ENCODE data around the gene SMS. TPM values are rescaled to one million over a fixed set of nuclear protein-coding genes. Genes with fewer than 3 reads are reported as not detected.

SMS gene
- total and polyA plus RNA-seq, 2 experiments from 2014 or later = 185 to 274 TPM

DNA sequence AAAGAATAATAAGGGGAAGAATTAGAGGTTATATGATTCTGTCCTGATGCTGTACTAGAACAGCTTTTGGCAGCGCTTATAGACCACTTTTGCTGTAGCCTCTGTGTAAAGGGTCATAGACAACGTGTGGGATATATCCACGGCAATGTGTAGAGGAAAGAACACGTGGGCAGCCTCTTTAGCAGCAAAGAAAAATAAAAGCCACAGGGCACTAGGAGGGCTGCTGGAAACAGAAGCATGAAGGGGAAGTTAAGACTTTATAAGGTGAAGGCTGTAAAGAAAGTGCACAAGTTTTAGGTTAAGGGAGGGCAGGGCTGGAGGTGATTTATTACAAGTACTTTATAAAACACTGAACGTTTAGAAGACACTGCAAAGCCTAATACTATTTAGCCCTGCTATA is 71.5 kb downstream of the SMS start (continued):
- TF ChIP-seq STAT1 (IDR thresholded peaks at IDR 0.05; ENCODE audit: unreplicated experiment) (no peak), ZNF114 (CRISPR knock-in tag; IDR thresholded peaks at IDR 0.05) (no peak)
- TF ChIP-seq, protein P1, sequence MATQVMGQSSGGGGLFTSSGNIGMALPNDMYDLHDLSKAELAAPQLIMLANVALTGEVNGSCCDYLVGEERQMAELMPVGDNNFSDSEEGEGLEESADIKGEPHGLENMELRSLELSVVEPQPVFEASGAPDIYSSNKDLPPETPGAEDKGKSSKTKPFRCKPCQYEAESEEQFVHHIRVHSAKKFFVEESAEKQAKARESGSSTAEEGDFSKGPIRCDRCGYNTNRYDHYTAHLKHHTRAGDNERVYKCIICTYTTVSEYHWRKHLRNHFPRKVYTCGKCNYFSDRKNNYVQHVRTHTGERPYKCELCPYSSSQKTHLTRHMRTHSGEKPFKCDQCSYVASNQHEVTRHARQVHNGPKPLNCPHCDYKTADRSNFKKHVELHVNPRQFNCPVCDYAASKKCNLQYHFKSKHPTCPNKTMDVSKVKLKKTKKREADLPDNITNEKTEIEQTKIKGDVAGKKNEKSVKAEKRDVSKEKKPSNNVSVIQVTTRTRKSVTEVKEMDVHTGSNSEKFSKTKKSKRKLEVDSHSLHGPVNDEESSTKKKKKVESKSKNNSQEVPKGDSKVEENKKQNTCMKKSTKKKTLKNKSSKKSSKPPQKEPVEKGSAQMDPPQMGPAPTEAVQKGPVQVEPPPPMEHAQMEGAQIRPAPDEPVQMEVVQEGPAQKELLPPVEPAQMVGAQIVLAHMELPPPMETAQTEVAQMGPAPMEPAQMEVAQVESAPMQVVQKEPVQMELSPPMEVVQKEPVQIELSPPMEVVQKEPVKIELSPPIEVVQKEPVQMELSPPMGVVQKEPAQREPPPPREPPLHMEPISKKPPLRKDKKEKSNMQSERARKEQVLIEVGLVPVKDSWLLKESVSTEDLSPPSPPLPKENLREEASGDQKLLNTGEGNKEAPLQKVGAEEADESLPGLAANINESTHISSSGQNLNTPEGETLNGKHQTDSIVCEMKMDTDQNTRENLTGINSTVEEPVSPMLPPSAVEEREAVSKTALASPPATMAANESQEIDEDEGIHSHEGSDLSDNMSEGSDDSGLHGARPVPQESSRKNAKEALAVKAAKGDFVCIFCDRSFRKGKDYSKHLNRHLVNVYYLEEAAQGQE (IDR thresholded peaks at IDR 0.05; ENCODE audit: unreplicated experiment) = no peak

DNA sequence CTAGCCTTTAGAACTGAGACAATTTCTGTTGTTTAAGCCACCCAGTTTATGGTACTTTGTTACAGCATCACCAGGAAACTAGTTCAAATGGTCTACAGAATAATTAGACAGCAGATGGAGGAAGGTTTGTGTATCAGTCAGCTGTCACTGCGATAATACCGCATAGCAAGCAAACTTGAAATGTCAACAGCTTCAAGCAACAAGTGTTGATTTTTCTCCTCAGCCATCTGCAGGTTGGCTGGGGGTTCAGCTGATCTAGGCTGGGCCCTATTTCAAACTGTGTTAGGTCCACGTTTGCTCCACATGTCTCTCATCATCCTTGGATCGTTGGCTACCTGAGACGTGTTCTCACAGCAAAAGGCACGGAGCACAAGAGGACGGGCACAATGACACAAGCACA is 72.4 kb downstream of the SMS start:
- Mint-ChIP-seq H3K9me3 (peaks cover 7% of the 10 kb centered on the region; the same call in 2 of the 3 replicates), H3K4me3 (no peak overlapping the region), H3K27ac (no peak overlapping the region), H3K36me3 (ENCODE audit: low read depth) (peaks cover 3% of the 10 kb centered on the region; the same call in 2 of the 3 replicates), H3K4me1 (no peaks in the 10 kb centered on the region), H3K27me3 (ENCODE audit: insufficient read depth, low read depth, poor library complexity) (peaks cover 2% of the 10 kb centered on the region)
- no peaks in the 10 kb centered on the region for H3K9me2 ChIP-seq (ENCODE audit: insufficient read depth)
- H4K20me1 ChIP-seq (replicated peaks; ENCODE audit: insufficient read depth) = no peaks in the 10 kb centered on the region
- H3K4me3 ChIP-seq = no peak overlapping the region
- H3K4me1 ChIP-seq (ENCODE audit: insufficient read depth) = no peaks in the 10 kb centered on the region
- H3K36me3 ChIP-seq (ENCODE audit: insufficient read depth) = no peaks in the 10 kb centered on the region
- DNase-seq (ENCODE audit: low spot score) (no peak), ATAC-seq (no peak)
- H3K27ac ChIP-seq (ENCODE audit: low read depth) = no peak overlapping the region
- H3F3A ChIP-seq (replicated peaks; ENCODE audit: low read depth) = no peaks in the 10 kb centered on the region
- no peaks in the 10 kb centered on the region for H3K79me2 ChIP-seq (replicated peaks; ENCODE audit: insufficient read depth)
- no peak overlapping the region for H2AFZ ChIP-seq
- no peak overlapping the region for H3K4me2 ChIP-seq
- H3K27me3 ChIP-seq (ENCODE audit: insufficient read depth) = no peaks in the 10 kb centered on the region
- TF ChIP-seq ZNF331 (CRISPR knock-in tag; IDR thresholded peaks at IDR 0.05; ENCODE audit: low read depth) = no peak
- TF ChIP-seq, protein P2, sequence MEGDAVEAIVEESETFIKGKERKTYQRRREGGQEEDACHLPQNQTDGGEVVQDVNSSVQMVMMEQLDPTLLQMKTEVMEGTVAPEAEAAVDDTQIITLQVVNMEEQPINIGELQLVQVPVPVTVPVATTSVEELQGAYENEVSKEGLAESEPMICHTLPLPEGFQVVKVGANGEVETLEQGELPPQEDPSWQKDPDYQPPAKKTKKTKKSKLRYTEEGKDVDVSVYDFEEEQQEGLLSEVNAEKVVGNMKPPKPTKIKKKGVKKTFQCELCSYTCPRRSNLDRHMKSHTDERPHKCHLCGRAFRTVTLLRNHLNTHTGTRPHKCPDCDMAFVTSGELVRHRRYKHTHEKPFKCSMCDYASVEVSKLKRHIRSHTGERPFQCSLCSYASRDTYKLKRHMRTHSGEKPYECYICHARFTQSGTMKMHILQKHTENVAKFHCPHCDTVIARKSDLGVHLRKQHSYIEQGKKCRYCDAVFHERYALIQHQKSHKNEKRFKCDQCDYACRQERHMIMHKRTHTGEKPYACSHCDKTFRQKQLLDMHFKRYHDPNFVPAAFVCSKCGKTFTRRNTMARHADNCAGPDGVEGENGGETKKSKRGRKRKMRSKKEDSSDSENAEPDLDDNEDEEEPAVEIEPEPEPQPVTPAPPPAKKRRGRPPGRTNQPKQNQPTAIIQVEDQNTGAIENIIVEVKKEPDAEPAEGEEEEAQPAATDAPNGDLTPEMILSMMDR (conservative IDR thresholded peaks at IDR 0.05; ENCODE audit: low read depth in 2 of 2) = no peak
- TF ChIP-seq, protein P1 (IDR thresholded peaks at IDR 0.05; ENCODE audit: unreplicated experiment) = no peak
- no peak for TF ChIP-seq JUNB (IDR thresholded peaks at IDR 0.05; ENCODE audit: unreplicated experiment)
- no peak for TF ChIP-seq POLR2AphosphoS5 (IDR thresholded peaks at IDR 0.05; ENCODE audit: low read depth)
- no peak for TF ChIP-seq CREB1 (CRISPR knock-in tag; IDR thresholded peaks at IDR 0.05; ENCODE audit: low read depth)
- TF ChIP-seq ZNF114 (CRISPR knock-in tag; IDR thresholded peaks at IDR 0.05) = no peak
- TF ChIP-seq, protein P3, sequence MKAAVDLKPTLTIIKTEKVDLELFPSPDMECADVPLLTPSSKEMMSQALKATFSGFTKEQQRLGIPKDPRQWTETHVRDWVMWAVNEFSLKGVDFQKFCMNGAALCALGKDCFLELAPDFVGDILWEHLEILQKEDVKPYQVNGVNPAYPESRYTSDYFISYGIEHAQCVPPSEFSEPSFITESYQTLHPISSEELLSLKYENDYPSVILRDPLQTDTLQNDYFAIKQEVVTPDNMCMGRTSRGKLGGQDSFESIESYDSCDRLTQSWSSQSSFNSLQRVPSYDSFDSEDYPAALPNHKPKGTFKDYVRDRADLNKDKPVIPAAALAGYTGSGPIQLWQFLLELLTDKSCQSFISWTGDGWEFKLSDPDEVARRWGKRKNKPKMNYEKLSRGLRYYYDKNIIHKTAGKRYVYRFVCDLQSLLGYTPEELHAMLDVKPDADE (IDR thresholded peaks at IDR 0.05) = no peak
- TF ChIP-seq EZH2phosphoT487 (IDR thresholded peaks at IDR 0.05; ENCODE audit: unreplicated experiment) = no peak
- no peak for TF ChIP-seq STAT1 (IDR thresholded peaks at IDR 0.05; ENCODE audit: unreplicated experiment)
- TF ChIP-seq EZH2 (IDR thresholded peaks at IDR 0.05; ENCODE audit: low read depth, unreplicated experiment) = no peak
